GM12865 (cell line): Measurements from ENCODE around the gene CCL11.

Source experiments
- DNase-seq: peaks from one replicate; pipeline ENCODE4 v3.0.0; 2010; ENCODE audit warnings: low read depth
- H3K4me3 ChIP-seq: 2 replicates; pipeline ENCODE4 v1.5.1; 2011; ENCODE audit warnings: mild to moderate bottlenecking, low read depth, low read length, control low read depth
- CTCF ChIP-seq: IDR thresholded peaks from 2 replicates; pipeline ENCODE4 v1.5.1; 2011; ENCODE audit warnings: low read length, control low read depth, low read depth, inconsistent platforms; ENCODE audit not compliant: insufficient read depth; ENCODE audit errors: missing control alignments

CCL11 gene

DNA sequence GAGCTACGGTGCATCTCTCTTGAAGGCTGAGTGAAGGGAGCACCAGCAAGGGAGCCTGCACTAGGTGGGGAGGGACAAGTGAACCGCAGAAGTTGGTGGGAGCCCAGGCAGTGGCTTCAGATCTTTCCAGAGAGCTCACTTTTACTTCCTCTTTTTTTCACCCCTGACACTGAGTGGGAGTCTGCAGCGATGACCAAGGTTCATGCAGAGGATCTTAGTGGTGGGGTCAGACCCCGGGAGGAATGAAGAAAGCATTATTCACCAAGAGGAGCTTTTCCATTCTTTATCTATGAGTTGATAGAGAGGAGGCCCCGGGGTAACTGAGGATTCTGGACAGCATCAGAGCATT lies 33.5 kb upstream of the CCL11 start:
- DNase-seq, result peak; percentile 57
- no peak overlapping the region for H3K4me3 ChIP-seq
- no peak for TF ChIP-seq CTCF

DNA sequence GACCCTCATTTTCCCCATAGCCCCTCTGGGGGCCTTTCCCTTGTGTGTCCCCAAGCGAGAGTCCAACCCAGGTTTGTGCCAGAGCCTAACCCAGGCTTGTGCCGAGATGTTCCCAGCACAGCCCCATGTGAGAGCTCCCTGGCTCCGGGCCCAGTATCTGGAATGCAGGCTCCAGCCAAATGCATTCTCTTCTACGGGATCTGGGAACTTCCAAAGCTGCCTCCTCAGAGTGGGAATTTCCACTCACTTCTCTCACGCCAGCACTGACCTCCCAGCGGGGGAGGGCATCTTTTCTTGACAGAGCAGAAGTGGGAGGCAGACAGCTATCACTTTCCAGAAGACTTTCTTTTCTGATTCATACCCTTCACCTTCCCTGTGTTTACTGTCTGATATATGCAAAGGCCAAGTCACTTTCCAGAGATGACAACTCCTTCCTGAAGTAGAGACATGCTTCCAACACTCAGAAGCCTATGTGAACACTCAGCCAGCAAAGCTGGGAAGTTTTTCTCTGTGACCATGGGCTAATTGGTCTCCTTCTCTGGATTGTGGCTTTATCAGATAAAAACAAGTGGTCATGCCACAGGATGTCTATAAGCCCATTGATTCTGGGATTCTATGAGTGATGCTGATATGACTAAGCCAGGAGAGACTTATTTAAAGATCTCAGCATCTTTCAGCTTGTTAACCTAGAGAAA lies 33.0 kb upstream of the CCL11 start:
- H3K4me3 ChIP-seq, result no peak overlapping the region
- TF ChIP-seq CTCF, result no peak
- no peak for DNase-seq

- H3K4me3 ChIP-seq, result no peak overlapping the region
- DNase-seq, result no peak
Measured at GRCh38 chr17:34253139-34253525, 32.4 kb upstream of the CCL11 start.

DNA sequence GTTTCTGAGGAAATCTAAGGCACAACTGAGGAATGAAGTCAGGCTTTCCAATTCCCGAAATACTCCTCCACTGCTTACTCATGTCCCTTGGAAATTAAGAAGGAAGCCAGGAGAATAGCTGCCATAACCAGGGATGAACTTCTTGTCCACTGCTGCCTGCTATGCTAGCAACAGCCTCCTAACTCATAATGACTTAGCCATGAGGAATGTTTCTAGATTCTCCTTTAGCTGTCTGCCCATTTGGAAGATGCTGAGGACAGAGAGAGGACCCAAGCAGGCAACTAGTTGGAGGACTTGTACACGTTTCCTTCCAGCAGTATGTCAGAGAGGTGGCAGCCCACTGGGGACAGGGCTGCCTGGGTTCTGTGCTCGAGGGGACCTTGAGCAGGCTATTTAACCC lies 31.4 kb upstream of the CCL11 start:
- no peak for TF ChIP-seq CTCF
- no peak for DNase-seq
- H3K4me3 ChIP-seq, result no peak overlapping the region

More at GRCh38 chr17:34253139-34253525, 32.4 kb upstream of the CCL11 start:
- no peak for TF ChIP-seq CTCF

GRCh38 chr17:34254651-34255380 lies 30.7 kb upstream of the CCL11 start, which contains the start of gene CCL2:
CCL2 (plus strand) TSS chr17:34255285; CDS start chr17:34255350, 65 bp downstream.
- TF ChIP-seq CTCF, result no peak
- no peak within 1 kb of the TSS for H3K4me3 ChIP-seq
- DNase-seq, result no peak

DNA sequence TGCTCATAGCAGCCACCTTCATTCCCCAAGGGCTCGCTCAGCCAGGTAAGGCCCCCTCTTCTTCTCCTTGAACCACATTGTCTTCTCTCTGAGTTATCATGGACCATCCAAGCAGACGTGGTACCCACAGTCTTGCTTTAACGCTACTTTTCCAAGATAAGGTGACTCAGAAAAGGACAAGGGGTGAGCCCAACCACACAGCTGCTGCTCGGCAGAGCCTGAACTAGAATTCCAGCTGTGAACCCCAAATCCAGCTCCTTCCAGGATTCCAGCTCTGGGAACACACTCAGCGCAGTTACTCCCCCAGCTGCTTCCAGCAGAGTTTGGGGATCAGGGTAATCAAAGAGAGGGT lies 30.2 kb upstream of the CCL11 start:
- no peak for DNase-seq
- no peak for TF ChIP-seq CTCF
- H3K4me3 ChIP-seq, result no peak overlapping the region
